Lung (tissue), 12 donors: ENCODE measurements around the gene SLC6A9. TPM values are rescaled to one million over a fixed set of nuclear protein-coding genes. Genes with fewer than 3 reads are reported as not detected.

Experiments
- ATAC-seq: fragments of 200-7000 bp; cut with Tn5 transposase; one replicate; pipeline ENCODE4 v1.9.1; 2020; ENCODE audit warnings: moderate number of reproducible peaks; ENCODE audit not compliant: insufficient read depth, low FRiP score
- DNase-seq, 3 donors: peaks; one replicate each; pipeline ENCODE4 v3.0.0-alpha.2; 2013 to 2017
- H3K27ac ChIP-seq, 2 donors: one replicate each; pipeline ENCODE4 v1.5.1; 2013; ENCODE audit warnings: mild to moderate bottlenecking in 2 of 2, moderate library complexity in 2 of 2, control low read depth in 1 of 2, inconsistent platforms in 1 of 2, low read depth in 1 of 2, low read length in 1 of 2
- H3K27me3 ChIP-seq, 3 donors: one replicate each; pipeline ENCODE4 v1.5.1; 2013; ENCODE audit warnings: low read length in 2 of 3; ENCODE audit not compliant: control insufficient read depth in 3 of 3, insufficient read depth in 3 of 3
- H3K36me3 ChIP-seq, 4 donors: one replicate each; pipeline ENCODE4 v1.5.1; 2013; ENCODE audit warnings: low read length in 4 of 4, mild to moderate bottlenecking in 1 of 4, moderate library complexity in 1 of 4; ENCODE audit not compliant: control insufficient read depth in 4 of 4, insufficient read depth in 4 of 4
- H3K4me1 ChIP-seq, 5 donors: one replicate each; pipeline ENCODE4 v1.5.1; 2013; ENCODE audit warnings: low read length in 5 of 5, mild to moderate bottlenecking in 2 of 5, moderate library complexity in 1 of 5; ENCODE audit not compliant: control insufficient read depth in 5 of 5, insufficient read depth in 5 of 5
- H3K4me3 ChIP-seq: one replicate; pipeline ENCODE4 v1.5.1; 2013; ENCODE audit warnings: mild to moderate bottlenecking, control low read depth, moderate library complexity
- H3K9ac ChIP-seq, 2 donors: one replicate each; pipeline ENCODE4 v1.5.1; 2013; ENCODE audit warnings: low read length in 2 of 2, control low read depth in 1 of 2; ENCODE audit not compliant: insufficient read depth in 1 of 2
- H3K9me3 ChIP-seq, 4 donors: one replicate each; pipeline ENCODE4 v1.5.1; 2013; ENCODE audit warnings: low read length in 3 of 4, mild to moderate bottlenecking in 1 of 4, moderate library complexity in 1 of 4; ENCODE audit not compliant: control insufficient read depth in 4 of 4, insufficient read depth in 3 of 4
- WGBS, 2 donors: extraction: QIAGEN DNeasy Blood & Tissue Kit; methylation state at CpG; one replicate each; pipeline ENCODE4 v1.1.7; 2013; 5-methylcytosine and 5-hydroxymethylcytosine counted together
- polyA plus RNA-seq, 2 donors: library from polyadenylated mRNA; stranded (reverse); fragments of 200-250 nt; gene quantifications; one replicate each; pipeline ENCODE4 v1.2.1, GENCODE V29; 2013
- total RNA-seq, 2 donors: library from RNA; depleted of rRNA in 1 of 2; stranded (reverse); fragments of >200 nt in 1 of 2; gene quantifications; one replicate each; pipeline ENCODE4 v1.2.1, GENCODE V29; 2014 to 2021
- TF ChIP-seq, protein P1 (sequence below): IDR thresholded peaks from 2 replicates; pipeline ENCODE4 v1.5.1; 2012; ENCODE audit warnings: mild to moderate bottlenecking; ENCODE audit errors: control extremely low read depth, extremely low read depth
- donor health status: control.
- donor health status: control.
- donor health status: Bipolar disorder and iron deficiency.
- donor health status: healthy.
- donor health status: DM: yes; HTN: yes; CAD: no.

SLC6A9 gene
- total and polyA plus RNA-seq, 4 donors, result 8.7 to 29.9 (median 9.4) TPM

DNA sequence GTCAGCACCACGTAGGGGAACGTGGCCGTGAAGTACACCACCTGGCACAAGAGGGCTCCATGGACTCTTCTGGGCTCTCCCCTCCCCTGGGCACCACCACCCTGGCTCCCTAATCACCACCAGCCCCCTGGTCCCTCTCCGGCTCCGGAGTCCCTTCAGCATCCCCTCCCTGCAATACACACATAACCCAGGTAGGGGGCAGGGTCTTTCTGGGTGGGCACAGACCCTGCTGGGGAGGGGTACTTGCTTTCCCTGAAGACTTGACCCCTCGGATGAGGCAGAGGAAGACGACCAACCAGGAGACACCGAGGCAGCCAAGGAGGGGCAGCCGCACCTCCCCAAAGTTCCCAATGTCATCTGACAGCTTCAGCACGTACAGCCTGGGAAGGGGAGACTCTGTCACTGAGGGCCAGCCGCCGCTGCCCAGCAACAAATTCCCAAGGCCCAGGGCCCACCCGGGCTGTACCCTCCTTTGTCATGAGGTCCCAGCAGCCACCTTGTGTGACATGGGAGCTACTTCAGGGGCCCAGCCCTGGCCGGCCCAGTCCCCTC, 28.6 kb downstream of the SLC6A9 start:
- Histone ChIP-seq H3K9ac (no peak overlapping the region), H3K27me3 (no peaks in the 10 kb centered on the region), H3K27ac (no peak overlapping the region), H3K9me3 (no peaks in the 10 kb centered on the region), H3K4me1 (peaks cover 0 to 4% (median 0%) of the 10 kb centered on the region in 5 donors), H3K36me3 (peaks cover 0 to 8% (median 3%) of the 10 kb centered on the region in 4 donors), H3K4me3 (no peak overlapping the region)
- DNase-seq (no peak), ATAC-seq (no peak)
- TF ChIP-seq, protein P1, sequence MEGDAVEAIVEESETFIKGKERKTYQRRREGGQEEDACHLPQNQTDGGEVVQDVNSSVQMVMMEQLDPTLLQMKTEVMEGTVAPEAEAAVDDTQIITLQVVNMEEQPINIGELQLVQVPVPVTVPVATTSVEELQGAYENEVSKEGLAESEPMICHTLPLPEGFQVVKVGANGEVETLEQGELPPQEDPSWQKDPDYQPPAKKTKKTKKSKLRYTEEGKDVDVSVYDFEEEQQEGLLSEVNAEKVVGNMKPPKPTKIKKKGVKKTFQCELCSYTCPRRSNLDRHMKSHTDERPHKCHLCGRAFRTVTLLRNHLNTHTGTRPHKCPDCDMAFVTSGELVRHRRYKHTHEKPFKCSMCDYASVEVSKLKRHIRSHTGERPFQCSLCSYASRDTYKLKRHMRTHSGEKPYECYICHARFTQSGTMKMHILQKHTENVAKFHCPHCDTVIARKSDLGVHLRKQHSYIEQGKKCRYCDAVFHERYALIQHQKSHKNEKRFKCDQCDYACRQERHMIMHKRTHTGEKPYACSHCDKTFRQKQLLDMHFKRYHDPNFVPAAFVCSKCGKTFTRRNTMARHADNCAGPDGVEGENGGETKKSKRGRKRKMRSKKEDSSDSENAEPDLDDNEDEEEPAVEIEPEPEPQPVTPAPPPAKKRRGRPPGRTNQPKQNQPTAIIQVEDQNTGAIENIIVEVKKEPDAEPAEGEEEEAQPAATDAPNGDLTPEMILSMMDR, result no peak
- WGBS, 2 donors, result 84 to 89% methylated on average over 14 of the region's 14 CpGs

DNA sequence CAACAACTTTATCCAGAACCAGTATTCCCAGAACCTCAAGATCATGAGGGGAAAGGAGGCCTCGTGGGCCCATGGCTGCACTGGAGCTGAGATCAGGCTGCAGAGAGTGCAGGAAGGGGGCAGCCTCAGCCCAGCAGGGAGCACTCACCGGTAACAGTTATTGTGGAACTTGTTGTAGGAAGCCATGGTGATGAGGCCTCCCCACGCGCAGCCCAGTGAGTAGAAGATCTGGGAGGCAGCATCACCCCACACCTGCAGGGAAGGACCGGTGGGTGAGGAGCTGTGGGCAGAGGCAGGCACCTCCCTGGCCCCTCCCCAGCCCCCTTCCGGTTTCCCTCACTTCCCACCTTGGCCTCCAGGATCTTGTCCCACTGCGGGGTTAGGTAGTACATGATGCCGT, 29.1 kb downstream of the SLC6A9 start:
- Histone ChIP-seq H3K4me3 (no peak overlapping the region), H3K36me3 (peaks cover 0 to 10% (median 3%) of the 10 kb centered on the region in 4 donors), H3K9ac (no peak overlapping the region), H3K27ac (no peak overlapping the region), H3K9me3 (no peaks in the 10 kb centered on the region), H3K27me3 (no peaks in the 10 kb centered on the region), H3K4me1 (peaks cover 0 to 4% (median 3%) of the 10 kb centered on the region in 5 donors)
- DNase-seq, result no peak
- no peak for ATAC-seq
- TF ChIP-seq, protein P1, result no peak
- 82 to 85% methylated on average over 8 of the region's 8 CpGs for WGBS, 2 donors

DNA sequence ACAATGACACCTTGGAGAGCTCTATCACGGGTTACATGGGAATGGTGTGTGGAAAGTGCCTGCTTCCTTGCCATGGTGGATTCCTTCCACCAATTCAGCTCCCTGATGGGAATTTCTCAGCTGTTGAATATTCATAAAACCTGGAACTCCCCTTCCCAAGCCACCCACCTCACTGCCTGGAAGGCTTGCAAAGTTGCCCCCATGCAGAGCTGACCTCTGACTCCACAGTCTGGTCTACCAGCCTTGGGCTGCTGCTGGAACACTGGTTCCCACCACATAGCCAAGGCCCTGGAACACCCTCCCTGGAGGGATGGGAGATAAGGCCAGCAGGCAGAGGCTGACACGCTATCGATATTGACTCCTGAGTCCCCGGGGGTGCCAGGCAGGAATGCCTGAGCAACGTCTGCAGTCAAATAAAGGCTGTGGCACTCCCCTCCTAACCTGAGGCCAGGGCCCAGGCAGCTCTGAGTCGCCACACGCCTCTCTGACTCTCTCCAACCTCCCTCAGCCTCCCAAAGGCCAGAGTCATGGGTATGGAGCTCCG, 31.1 kb downstream of the SLC6A9 start:
- ATAC-seq (no peak), DNase-seq (no peak)
- Histone ChIP-seq H3K9ac (no peak overlapping the region), H3K27ac (no peak overlapping the region), H3K4me1 (peaks cover 0 to 12% (median 0%) of the 10 kb centered on the region in 5 donors), H3K27me3 (no peaks in the 10 kb centered on the region), H3K36me3 (peaks cover 0 to 10% (median 4%) of the 10 kb centered on the region in 4 donors), H3K4me3 (no peak overlapping the region), H3K9me3 (no peaks in the 10 kb centered on the region)
- WGBS, 2 donors, result 87 to 92% methylated on average over 8 of the region's 8 CpGs
- TF ChIP-seq, protein P1, result no peak

DNA sequence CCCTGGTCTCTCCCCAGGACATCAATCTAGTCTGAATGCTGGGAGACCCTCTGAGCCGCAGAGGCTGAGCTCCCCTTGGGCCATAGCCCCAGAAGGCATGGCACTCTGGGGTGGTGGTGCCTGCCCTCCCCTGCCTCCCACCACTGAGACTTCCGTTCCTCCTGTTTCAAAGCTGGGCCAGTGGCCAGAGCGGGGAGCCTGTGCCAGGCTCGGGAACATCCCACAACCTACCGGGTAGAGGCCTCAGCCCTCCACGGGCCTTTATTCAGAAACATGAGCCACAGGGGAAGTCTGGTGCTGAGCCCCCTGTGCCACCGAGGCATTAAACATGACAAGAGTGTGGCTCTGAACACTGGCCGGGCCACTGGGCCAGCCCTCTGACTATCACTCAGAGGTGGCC, 31.8 kb downstream of the SLC6A9 start:
- ATAC-seq, result no peak
- no peak for DNase-seq
- Histone ChIP-seq H3K27me3 (no peaks in the 10 kb centered on the region), H3K4me1 (peaks cover 0 to 12% (median 0%) of the 10 kb centered on the region in 5 donors), H3K9ac (no peak overlapping the region), H3K9me3 (no peaks in the 10 kb centered on the region), H3K36me3 (peaks cover 0 to 10% (median 4%) of the 10 kb centered on the region in 4 donors), H3K27ac (no peak overlapping the region), H3K4me3 (no peak overlapping the region)
- WGBS, 2 donors, result 84 to 88% methylated on average over 8 of the region's 8 CpGs
- TF ChIP-seq, protein P1, result no peak
